Ascending aorta (tissue), 2 donors: ENCODE data around the gene CHST15. TPM values are rescaled to one million over a fixed set of nuclear protein-coding genes. Genes with fewer than 3 reads are reported as not detected.

Experiments used
- DNase-seq, 2 donors: peaks; one replicate each; pipeline ENCODE4 v3.0.0-alpha.2; 2019; ENCODE audit warnings: low spot score in 2 of 2
- H3K27ac ChIP-seq, 2 donors: fragments of 200-600 bp; sonication (generic); one replicate each; pipeline ENCODE4 v1.5.1; 2016 to 2017; ENCODE audit warnings: mild to moderate bottlenecking in 1 of 2
- H3K27me3 ChIP-seq: fragments of 200-600 bp; sonication (generic); one replicate; pipeline ENCODE4 v1.5.1; 2017
- H3K36me3 ChIP-seq, 2 donors: fragments of 200-600 bp; sonication (generic); one replicate each; pipeline ENCODE4 v1.5.1; 2016
- H3K4me1 ChIP-seq, 2 donors: fragments of 200-600 bp; sonication (generic); one replicate each; pipeline ENCODE4 v1.5.1; 2016 to 2017; ENCODE audit warnings: mild to moderate bottlenecking in 1 of 2
- H3K4me3 ChIP-seq, 2 donors: fragments of 200-600 bp; sonication (generic); one replicate each; pipeline ENCODE4 v1.5.1; 2016 to 2017; ENCODE audit warnings: mild to moderate bottlenecking in 1 of 2
- H3K9me3 ChIP-seq, 2 donors: fragments of 200-600 bp; sonication (generic); one replicate each; pipeline ENCODE4 v1.5.1; 2016
- CTCF ChIP-seq, 3 experiments: fragments of 200-600 bp in 2 of 3; fragments of 450-650 bp in 1 of 3; sonication (generic) in 2 of 3; IDR thresholded peaks; one replicate each; pipeline ENCODE4 v1.5.1; 2016 to 2019; ENCODE audit warnings: antibody characterized with exemption in 3 of 3, mild to moderate bottlenecking in 1 of 3, moderate library complexity in 1 of 3
- intact Hi-C: fragments of 100-400 bp; cut with DNase I; formaldehyde crosslinking; loops from one replicate; pipeline ENCODE4 v1.15.1; 2023
- total RNA-seq: library from RNA; depleted of rRNA; stranded (reverse); fragments of >200 nt; gene quantifications from one replicate; pipeline ENCODE4 v1.1.0, GENCODE V29; 2016

CHST15 gene
- total RNA-seq, 1 donor from 2014 or later: 20.4 TPM

- H3K4me1 ChIP-seq: no peaks in the 10 kb centered on the region
- no peak overlapping the region for H3K27ac ChIP-seq
- no peak for TF ChIP-seq CTCF (IDR thresholded peaks at IDR 0.05)
- no peaks in the 10 kb centered on the region for H3K27me3 ChIP-seq
- H3K4me3 ChIP-seq: no peak overlapping the region
- H3K36me3 ChIP-seq: peaks cover 13 to 61% of the 10 kb centered on the region in 2 donors
- no peak for DNase-seq
- intact Hi-C loops: no loop called here
- H3K9me3 ChIP-seq: no peaks in the 10 kb centered on the region
Observed at GRCh38 chr10:124012991-124013390, 80.4 kb downstream of the CHST15 start.

- Histone ChIP-seq H3K36me3 (peaks cover 13 to 64% of the 10 kb centered on the region in 2 donors), H3K27me3 (no peaks in the 10 kb centered on the region), H3K4me1 (no peaks in the 10 kb centered on the region), H3K4me3 (no peak overlapping the region), H3K27ac (no peak overlapping the region), H3K9me3 (no peaks in the 10 kb centered on the region)
- intact Hi-C loops: no loop called here
- DNase-seq: no peak
- no peak for TF ChIP-seq CTCF (IDR thresholded peaks at IDR 0.05)
Observed at GRCh38 chr10:124012583-124012982, 80.8 kb downstream of the CHST15 start.

- TF ChIP-seq CTCF (IDR thresholded peaks at IDR 0.05): no peak
- Histone ChIP-seq H3K9me3 (no peaks in the 10 kb centered on the region), H3K36me3 (peaks cover 17 to 69% of the 10 kb centered on the region in 2 donors), H3K4me1 (no peaks in the 10 kb centered on the region), H3K27ac (no peak overlapping the region), H3K4me3 (no peak overlapping the region), H3K27me3 (no peaks in the 10 kb centered on the region)
- no peak for DNase-seq
- intact Hi-C loops: no loop called here
Observed at GRCh38 chr10:124012066-124012465, 81.3 kb downstream of the CHST15 start.

- DNase-seq: no peak
- H3K4me1 ChIP-seq: no peaks in the 10 kb centered on the region
- no peak for TF ChIP-seq CTCF (IDR thresholded peaks at IDR 0.05)
- no peaks in the 10 kb centered on the region for H3K27me3 ChIP-seq
- no peak overlapping the region for H3K4me3 ChIP-seq
- no peaks in the 10 kb centered on the region for H3K9me3 ChIP-seq
- no peak overlapping the region for H3K27ac ChIP-seq
- H3K36me3 ChIP-seq: peaks cover 22 to 74% of the 10 kb centered on the region in 2 donors
- intact Hi-C loops: no loop called here
Observed at GRCh38 chr10:124011464-124011863, 81.9 kb downstream of the CHST15 start.

- Histone ChIP-seq H3K9me3 (no peaks in the 10 kb centered on the region), H3K4me3 (no peak overlapping the region), H3K4me1 (no peaks in the 10 kb centered on the region), H3K27ac (no peak overlapping the region), H3K36me3 (peaks cover 23 to 73% of the 10 kb centered on the region in 2 donors), H3K27me3 (no peaks in the 10 kb centered on the region)
- DNase-seq: no peak
- intact Hi-C loops: no loop called here
- TF ChIP-seq CTCF (IDR thresholded peaks at IDR 0.05): no peak
Observed at GRCh38 chr10:124010563-124011131, 82.8 kb downstream of the CHST15 start.

GRCh38 chr10:124010024-124010423, 83.4 kb downstream of the CHST15 start:
- H3K27me3 ChIP-seq: no peaks in the 10 kb centered on the region
- TF ChIP-seq CTCF (IDR thresholded peaks at IDR 0.05): no peak
- H3K9me3 ChIP-seq: no peaks in the 10 kb centered on the region
- no peaks in the 10 kb centered on the region for H3K4me1 ChIP-seq
- intact Hi-C loops: no loop called here
- no peak overlapping the region for H3K4me3 ChIP-seq
- H3K27ac ChIP-seq: no peak overlapping the region
- H3K36me3 ChIP-seq: peaks cover 23 to 73% of the 10 kb centered on the region in 2 donors
- no peak for DNase-seq
